NOMO-1 treated with dmso at 0.1 percent for 144 hours (cell line): ENCODE data around the gene OSBPL2.

Experiments used
- DNase-seq: peaks from one replicate; lab custom pipeline; 2025; ENCODE audit not compliant: unreplicated experiment; lab: John Stamatoyannopoulos, UW

Gene OSBPL2

DNA sequence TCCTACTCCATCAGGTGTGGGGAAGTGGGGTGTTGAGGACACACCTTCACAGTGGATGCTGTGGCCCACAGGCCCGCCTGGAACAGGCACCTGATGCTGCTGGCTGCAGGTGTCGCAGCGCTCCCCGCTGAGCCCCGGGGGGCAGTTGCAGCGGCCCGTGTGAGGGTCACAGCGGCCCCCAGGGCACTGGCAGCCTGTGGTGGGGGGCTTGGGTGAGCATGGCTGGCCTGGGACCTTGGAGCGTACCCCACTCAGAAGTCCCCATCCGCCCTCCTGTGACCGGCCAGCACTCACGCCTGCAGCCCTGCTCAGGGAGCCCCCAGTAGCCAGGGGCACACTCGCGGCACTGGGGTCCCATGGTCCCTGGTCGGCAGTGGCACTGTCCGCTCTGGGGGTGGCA, 83.7 kb downstream of the OSBPL2 start:
- no peak for DNase-seq

DNA sequence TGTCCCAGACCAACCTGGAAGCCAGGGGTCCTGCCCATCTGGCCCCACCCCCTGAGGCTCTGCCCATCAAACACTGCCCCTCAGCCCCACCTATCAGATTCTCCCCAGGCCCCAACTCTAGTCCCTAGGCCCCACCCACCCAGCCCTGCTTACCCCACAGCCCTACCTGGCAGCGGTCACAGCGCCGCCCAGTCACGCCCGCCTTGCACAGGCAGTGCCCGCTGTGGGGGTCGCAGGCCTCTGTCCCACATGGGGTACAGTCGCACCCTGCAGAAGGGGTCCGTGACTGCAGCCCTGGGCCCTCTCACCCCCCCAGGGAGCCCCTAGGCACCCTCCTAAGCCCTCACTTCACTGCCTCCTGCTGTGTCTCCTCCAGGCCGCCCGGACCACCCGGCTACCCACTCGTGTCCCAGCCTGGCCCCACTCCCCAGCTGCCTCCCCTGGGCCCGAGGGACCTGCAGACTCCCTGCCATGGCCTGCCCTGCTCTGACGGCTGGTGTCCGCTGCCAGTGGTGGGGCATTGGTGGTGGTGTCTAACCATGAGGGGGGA, 84.2 kb downstream of the OSBPL2 start:
- no peak for DNase-seq

DNA sequence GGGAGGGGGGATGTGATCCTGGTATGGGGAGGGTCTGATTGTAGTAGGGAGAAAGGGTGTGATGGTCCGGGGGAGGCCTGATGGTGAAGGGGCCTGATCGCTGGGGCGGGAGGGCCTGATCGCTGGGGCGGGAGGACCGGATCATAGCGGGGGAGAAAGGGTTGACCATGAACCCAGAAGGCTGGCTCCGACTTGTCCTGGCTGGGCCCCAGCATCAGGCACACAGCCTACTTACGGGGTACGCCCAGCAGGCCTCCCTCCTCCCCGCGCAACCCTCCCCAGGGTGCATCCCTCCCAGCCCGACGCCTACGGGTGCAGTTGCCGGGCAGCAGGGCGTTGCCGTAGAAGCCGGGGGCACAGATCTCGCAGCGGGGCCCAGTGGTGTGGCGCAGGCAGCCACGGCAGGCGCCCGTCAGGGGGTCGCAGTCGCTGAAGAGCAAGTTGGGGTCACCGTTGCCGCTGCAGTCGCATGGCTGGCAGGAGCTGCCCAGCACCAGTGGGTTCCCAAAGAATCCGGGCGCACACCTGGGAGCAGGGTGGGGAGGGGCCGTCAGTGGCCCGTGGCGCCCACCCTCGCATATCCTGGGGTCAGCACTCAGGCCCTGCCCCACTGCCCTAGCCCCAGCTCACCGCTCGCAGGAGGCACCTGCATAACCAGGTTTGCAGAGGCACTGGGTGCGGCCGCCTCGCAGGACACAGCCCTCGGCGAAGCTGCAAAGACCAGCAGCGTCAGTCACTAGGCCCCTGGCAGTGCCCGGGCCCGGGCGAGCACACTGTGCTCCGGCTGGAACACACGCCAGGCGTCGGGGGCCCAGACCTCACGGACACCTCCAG, 85.0 kb downstream of the OSBPL2 start:
- no peak for DNase-seq

DNA sequence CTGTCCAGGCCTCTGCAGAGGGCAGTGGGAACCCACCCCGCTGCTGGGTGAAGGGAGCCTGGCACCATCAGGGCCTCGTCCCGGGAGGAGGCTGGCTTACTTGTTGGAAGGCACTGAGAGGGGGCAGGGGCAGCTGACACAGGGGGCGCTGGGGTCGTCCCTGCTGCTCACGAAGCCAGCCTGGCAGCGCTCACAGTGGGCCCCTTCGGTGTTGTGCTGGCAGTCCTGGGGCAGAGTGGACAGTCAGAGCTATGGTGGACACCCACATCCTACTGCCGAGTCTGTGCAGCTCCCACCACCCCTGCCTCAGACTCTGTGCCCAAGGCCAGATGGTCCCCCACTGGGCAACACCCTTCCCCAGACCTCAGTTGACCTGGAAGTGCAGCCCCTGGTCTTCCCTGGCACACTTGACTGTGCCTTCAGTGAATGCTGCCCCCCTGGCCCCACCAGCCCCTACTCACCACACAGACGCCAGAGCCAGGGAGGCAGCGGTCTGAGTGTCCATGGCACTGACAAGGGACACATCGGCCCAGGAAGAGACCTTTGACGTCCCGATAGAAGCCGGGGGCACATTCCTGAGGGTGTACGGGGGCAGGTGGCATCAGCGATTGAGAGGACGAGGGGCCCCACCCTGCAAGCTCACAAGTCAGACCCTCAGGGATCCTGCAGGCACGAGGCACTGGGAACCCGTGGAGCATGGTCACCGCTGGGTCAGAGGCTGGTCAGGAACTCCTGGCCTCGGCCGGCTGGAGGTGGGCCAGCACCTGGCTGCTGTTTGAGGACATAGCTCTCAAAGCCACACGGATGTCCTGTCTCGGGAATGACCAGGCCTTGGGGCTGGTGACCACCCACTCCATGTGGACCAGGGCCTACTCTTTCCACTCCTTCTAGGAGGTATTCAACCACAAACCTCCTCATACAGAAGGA, 85.9 kb downstream of the OSBPL2 start:
- DNase-seq = no peak

DNA sequence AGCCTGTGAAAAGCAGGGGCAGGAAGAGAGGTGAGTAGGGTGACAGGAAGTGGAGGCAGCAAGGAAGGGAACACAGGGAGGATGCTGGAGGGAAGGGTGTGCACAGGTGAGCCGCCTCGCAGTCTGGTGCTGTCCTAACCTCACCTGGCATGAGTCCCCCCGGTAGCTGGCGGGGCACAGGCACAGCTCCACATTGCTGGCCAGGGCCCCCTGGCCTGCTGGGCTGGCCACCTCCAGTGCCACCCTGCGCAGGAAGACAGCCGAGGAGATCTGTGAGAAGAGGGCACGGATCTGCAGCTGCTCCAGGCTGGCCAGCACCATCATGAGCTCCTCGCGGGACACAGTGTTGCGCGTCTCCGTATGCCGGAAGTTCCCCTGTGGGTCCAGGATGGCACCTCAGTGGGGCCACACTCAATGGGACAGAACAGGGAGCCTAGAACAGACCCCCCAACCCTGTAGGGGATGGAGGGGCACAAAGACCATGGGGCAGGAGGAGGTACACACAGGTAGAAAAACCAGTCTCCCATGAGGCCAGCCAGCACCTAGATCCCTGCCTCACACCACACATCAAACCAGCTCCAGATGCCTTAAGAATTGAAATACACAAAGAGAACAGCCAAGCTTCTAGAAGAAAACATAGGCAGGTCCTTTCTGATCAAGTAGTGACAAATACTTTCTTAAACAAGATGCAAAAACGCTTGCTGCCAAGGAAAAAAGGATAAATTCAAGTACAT, 87.0 kb downstream of the OSBPL2 start:
- DNase-seq = no peak

DNA sequence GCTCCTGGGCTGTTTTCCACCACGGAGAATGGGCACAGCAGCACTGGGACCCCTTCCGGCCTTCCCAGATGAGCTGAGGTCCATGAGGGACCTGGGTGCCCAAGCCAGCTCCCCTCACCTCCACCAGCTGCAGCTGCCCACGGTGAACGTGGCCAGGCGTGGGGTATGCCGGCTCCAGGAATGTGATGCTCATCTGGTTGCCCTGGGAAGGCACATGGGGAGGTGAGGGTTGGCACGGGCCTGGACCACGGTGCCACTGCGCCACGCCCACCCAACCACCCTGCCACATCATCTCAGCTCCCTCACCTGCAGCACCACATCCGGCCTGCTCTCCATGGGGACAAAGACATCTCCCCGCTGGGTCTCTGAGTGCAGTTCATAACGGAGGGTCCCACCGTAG, 88.2 kb downstream of the OSBPL2 start:
- DNase-seq = no peak

DNA sequence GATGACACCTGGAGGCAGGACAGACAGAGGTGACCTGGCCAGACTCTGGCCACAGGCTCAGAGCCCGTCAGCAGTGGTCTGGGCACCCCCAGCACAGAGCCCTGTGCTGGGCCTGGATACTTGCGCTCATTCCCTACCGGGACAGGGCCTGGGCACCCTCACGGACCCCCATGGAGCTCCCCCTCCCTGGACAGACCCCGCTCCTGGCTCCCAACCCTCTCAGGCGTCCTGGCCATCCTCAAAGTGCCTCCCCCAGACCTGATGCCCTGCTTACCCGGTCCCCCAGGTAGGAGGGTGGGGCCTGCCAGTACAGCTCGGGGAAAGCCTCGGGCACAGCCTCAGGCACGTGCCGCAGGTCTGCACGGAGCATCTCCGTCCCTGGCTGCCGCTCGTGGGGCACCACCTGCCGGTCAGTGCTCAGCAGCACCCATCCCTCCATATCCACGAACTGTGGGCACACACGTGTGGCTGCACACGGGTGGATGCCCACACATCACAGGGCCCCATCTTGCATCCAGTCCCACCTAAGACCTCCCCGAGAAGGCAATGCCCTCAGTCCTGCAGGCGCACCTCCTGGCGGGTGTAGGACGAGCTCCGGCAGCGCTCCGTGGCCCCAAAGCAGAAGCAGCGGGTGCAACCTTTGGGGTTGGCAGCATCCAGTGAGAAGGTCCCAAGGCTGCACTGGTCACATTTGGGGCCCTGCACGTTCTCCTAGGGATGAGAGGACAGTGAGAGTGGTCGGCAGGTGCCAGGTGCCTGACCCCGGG, 88.8 kb downstream of the OSBPL2 start:
- no peak for DNase-seq

DNA sequence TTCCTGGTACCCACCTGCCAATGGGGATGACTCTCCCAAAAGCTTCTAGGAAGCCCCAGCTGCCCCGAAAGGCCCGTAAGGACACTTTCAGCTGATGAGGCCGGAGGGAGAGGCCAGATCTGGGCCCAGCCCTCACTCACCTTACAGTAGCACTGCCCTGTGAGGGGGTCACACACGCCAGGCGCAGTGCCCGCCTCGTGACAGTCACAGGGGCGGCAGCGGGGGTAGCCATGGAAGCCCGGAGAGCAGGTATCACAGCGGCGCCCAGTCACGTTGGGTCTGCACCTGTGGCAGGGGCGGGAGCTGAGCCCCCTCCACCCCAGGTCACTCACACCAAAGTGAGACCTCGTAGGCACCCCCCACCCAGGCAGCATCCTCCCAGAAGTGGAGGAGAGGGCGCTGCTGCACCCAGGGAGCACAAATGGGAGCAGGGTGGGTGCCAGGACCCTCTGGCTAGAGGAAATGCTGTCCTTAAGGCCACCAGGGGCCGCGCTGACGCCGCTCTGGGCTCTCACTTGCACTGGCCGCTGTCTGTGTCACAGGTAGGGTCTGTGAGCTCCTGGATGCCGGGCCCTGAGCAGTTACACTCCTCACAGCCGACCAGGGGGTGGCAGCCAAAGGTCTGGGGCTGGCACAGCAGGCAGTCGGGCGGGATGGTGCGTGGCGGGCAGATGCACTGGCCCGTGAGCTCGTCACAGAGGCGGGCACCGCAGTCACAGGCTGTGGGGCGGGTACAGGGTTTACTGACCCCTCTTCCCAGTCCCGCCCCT, 89.6 kb downstream of the OSBPL2 start:
- DNase-seq = no peak

DNA sequence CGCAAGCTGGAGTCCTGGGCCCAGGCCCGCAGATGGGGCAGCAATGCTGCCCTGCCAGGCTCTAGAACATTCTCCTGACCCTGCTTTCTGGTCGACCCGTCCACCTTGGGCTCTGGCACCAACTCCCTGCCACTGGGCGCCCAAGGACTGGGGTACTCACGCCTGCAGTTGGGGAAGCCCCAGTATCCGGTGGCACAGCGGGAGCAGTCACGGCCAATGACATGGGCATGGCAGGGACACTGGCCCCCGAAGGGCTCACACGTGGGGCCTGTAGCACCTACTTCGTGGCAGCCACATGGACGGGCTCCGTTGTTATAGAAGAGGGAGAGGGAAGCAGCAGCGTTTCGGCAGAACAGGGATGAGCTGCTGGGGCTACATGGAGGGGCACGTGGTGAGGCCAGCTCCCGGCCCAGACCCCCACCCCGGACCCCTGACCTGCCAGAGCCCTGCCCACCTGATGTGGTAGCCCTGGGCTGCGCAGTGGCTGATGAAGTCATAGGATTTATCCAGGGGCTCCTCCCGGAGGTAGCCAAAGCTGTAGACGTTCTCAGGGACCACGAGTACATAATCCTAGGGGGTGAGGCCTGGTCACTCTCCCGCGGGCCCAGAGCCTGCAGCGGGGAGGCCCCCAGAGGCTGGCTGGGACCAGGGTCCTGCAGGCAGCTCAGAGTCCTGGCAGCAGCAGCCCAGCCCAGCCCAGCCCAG, 90.5 kb downstream of the OSBPL2 start:
- DNase-seq = no peak

DNA sequence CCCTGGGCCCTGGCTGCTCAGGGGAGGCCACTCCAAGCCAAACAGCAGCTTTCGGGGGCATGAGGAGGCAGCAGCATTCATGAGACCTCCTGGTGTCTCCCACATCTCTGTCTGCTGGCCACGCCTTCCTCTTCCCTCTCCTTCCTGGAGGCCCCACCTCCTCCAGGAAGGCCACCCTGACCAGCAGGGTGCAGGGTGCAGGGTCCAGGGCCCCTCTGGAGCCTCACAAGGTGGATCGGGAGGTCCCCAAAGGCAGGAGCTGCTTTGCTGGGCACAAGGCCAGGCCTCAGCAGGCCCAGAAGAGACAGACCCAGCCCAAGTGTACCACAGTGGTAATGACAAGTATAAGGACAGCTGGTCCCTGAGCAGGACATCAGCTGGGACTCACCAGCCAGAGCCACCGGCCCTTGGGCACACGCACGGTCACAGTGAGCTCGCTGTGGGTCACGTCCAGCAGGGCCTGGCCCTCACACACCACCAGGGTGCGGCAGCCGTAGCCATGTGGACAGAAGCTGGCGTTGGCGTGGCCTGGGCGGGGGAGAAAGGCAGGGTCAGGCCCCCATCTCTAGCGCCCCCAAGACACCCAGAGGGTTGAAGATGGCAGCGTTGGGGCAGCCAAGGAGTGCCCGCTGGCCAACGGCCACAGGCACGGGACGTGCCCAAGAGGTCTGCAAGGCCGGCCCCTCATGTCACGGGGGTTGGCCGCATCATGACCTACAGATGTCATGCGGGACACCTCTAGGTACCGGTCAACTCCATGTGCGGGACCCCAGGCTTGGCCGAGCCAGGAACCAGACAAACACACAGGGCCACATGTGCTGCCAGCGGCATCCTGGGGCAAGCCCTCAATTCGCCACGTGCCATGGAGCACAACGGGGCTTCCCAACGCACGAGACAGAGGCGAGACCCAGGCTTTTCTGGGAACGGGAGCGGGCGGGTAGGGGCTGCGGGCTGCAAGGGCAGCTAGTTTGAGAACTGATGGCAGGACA, 91.4 kb downstream of the OSBPL2 start:
- no peak for DNase-seq

DNA sequence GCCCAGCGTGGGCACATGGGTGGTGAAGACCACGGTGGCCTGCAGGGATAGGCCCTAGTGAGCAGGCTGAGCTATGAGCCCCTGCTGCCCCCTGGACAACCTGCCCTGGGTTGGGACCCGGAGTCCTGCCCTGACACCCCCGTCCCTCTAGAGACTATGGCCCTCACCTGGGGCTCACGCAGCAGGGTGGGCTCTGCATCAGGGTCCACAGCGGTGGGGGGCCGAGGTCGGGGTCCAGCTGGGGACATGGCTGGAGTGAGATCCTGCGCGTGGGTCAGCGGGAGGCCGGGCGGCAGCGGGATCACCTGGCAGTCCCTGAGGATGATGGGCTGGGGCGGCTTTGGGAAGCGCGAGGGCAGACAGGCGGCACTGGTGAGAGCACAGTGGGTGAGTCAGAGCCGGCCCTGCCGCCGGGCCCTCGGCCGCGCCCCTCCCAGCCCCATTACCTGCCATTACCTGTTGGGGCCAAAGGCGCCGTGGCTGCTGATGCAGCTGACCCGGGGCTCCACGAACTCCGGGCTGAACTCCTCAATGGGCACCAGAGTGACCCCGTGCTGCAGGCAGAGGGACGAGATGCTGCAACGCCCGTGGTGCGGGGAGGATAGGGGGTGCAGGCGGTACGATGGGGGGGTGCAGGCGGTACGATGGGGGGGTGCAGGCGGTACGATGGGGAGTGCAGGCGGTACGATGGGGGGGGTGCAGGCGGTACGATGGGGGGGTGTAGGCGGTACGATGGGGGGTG, 92.4 kb downstream of the OSBPL2 start:
- no peak for DNase-seq

DNA sequence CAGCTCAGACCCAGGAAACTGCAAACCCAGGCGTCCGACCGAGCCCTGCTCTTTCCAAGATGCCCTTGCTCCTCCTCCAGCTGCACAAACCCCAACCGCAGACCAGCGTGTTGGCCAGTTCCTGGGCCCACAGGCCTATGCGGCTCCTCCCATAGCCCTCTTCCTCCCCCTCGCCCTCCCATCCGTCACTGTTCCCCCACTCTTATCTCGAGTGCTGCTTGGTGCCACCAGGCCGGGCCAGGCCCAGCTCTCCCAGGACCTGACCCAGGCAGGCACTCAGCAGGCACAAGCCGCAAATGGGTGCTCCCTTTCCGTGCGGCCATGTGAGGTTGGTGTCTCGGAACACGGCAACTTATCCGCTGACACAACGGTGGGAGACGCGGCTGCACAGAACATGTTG, 93.0 kb downstream of the OSBPL2 start:
- DNase-seq = no peak

DNA sequence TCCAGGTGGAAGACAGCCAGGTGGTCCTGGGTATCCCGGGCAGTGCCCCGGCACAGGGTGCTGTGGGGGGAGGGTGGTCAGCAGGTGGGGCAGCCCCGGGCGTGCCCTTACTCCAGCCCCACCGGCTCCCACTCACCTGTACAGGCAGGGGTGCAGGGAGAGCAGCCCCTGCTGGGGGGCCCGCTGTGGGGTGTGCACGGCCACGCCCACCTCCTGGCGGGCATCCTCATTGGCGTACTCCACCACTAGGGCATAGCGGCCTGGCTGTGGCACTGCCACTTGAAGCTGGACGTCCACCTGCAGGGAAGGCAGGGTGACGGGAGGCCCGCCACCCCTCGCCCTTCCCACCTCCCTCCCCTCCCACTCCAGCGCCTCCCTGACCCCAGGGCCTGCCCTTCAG, 94.1 kb downstream of the OSBPL2 start:
- no peak for DNase-seq

DNA sequence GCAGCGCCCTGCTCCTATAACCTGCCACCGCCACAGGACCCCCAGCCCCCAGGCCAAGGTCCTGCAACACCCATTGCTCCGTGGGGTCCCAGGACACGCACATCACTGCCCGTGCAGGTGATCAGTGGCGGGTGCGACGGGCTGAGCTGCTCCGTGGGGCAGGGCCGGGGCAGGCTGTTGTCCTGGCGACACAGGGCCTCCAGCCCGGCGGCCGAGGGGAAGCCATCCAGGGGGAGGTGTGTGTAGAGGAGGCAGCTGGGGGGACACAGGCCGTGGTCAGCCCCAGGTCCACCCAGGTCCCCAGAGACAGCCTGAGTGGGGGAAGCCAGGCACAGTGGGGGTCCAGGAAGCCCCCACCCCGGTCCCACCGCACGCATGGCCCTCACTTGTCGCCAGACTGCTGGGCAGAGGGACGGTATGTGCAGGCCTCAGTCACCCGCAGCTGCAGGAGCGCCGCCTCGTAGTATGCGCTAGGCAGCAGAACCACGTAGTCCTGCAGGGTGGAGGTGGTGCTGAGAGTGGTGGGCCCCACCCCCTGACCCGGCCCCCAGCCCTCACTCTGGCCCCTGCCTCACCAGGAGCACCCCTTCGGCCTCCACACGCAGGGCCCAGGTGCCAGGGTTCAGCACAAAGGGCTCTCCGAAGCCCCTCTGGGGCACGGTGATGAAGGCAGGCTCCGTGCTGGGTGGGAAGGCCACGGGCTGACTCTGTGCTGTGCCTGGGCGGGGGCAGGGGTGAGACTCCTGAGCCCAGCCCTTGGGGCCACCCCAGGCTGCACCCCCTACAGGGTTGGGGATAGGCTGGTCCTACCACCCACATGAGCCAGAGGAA, 94.9 kb downstream of the OSBPL2 start:
- no peak for DNase-seq

DNA sequence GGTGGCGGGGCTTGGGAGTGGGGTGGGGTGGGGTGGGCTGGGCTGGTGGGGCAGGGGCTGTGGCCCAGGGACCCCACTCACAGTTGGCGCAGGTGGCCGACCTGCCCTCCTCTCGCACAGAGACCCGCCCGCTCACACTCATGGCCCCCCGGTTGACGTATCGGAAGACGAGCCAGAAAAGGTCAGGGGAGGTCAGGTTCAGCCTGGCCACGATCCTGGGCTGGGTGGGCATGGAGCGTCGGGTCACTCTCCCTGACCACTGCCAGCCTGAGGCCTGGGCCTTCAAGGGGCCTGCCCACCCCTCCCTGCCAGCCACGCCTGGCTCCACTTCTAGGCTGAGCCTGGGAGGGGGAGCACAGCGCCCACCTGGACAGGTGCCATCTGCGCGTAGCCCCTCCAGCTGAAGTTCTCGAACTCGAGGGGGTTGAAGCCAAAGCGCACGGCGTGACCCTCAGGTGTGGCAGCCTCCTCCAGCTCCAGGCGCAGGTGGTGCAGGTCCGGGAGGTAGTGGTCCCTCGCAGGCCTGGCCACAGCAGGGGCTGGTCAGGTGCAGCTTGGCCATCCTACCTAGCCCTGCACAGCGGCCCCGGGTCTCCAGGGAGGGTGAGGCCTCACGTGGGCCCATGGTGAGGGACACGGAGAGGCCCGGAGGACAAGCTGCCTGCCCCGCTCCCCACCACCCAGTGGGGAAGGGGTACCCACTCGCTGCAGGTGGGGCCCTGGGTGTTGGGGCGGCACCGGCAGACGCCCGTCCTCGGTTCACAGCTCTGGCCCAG, 95.7 kb downstream of the OSBPL2 start:
- DNase-seq = no peak

DNA sequence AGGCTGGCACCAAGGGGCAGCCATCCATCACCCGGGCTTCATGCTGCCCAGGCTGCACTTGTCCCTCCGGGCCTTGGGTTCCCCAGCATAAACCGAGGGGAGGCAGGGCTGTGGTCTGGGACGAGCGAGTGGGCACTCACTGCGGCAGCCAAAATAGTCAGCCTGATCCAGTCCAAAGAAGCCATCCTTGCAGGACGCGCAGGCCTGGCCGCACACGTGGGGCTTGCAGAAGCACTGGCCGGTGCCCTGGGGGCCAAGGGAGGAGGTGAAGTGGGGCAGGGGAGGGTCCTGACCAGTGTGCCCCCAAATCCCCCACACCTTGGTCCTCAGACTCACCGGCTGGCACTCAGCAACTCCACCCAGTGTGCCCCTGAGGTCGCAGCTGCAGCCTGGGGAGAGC, 96.6 kb downstream of the OSBPL2 start:
- no peak for DNase-seq
